ENCODE results near the gene EML6. TPM values are rescaled to one million over a fixed set of nuclear protein-coding genes. Genes with fewer than 3 reads are reported as not detected.

Gene EML6
- polyA plus RNA-seq, 1 of the 3 experiments (the other 2 are of a cell fraction), result 1.1 TPM

GRCh38 chr2:54995553-54995952 lies 272.1 kb downstream of the EML6 start:
- CTCF ChIA-PET, result interaction anchor here (1.5 kb wide), 1 partner anchor 19 kb away, joined by 3 read pairs; no protein-coding TSS in a partner anchor
- peaks cover 100% of the 10 kb centered on the region for H4K20me1 ChIP-seq (ENCODE audit: insufficient read depth)
- no peak overlapping the region; a peak in 1 of 4 replicates for H3K27ac ChIP-seq (ENCODE audit: low read depth in 2 of 2, low read length in 1 of 2)
- no peaks in the 10 kb centered on the region for H3K9me3 ChIP-seq
- 96% methylated on average over 3 of the region's 3 CpGs for WGBS (ENCODE audit: low lambda C conversion rate)
- H3K9me2 ChIP-seq, result no peaks in the 10 kb centered on the region
- no peak for TF ChIP-seq GABPA (IDR thresholded peaks at IDR 0.05; ENCODE audit: low read depth)
- TF ChIP-seq EP300 (IDR thresholded peaks at IDR 0.05; ENCODE audit: borderline replicate concordance in 1 of 2, low read depth in 1 of 2, low read length in 1 of 2), result no peak
- no peak overlapping the region for H3K9ac ChIP-seq
- peaks cover 100% of the 10 kb centered on the region for H3K79me2 ChIP-seq (ENCODE audit: insufficient read depth)
- no peak overlapping the region for H2AFZ ChIP-seq (ENCODE audit: low read depth)
- no peak overlapping the region for H3K4me2 ChIP-seq
- H3K4me3 ChIP-seq (ENCODE audit: low read depth in 2 of 2, low read length in 1 of 2), result no peak overlapping the region
- H3K27me3 ChIP-seq (ENCODE audit: insufficient read depth), result no peaks in the 10 kb centered on the region
- H3K4me1 ChIP-seq (ENCODE audit: control insufficient read depth in 1 of 2, insufficient read depth in 2 of 2, low read depth in 1 of 2, low read length in 1 of 2), result peaks cover 21 to 27% of the 10 kb centered on the region in 2 experiments; a peak in 3 of 4 replicates
- peaks cover 52% of the 10 kb centered on the region for H3F3A ChIP-seq (replicated peaks; ENCODE audit: insufficient read depth)
- no peak for DNase-seq
- POLR2A ChIA-PET, result no interaction called here
- H3K36me3 ChIP-seq (replicated peaks in 1 of 2; ENCODE audit: control insufficient read depth in 1 of 2, insufficient read depth in 2 of 2, low read length in 1 of 2), result peaks cover 7 to 22% of the 10 kb centered on the region in 2 experiments

DNA sequence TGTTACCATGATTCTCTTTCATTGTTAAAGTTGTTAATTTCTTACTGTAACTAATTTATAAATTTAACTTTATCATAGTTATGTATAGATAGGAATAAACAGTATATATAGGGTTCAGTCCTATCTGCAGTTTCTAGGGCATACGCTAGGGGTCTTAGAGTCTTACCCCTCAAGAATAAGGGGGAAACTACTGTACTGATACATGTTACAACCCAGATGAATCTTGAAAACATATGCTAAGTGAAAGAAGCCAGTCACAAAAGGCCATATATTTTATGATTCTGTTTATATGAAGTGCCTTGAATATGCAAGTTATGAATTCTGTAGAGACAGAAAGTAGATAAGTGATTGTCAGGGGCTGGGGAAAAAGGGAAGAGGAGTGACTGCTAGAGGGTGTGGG lies 274.4 kb downstream of the EML6 start:
- TF ChIP-seq YY1 (IDR thresholded peaks at IDR 0.05; ENCODE audit: low read depth) (no peak), MXI1 (IDR thresholded peaks at IDR 0.05; ENCODE audit: low read depth, low read length) (no peak), IRF3 (IDR thresholded peaks at IDR 0.05; ENCODE audit: low read depth, low read length) (no peak), RAD21 (IDR thresholded peaks at IDR 0.05; ENCODE audit: low read length) (no peak), CTCF (IDR thresholded peaks at IDR 0.05) (no peak), POLR2AphosphoS5 (IDR thresholded peaks at IDR 0.05; ENCODE audit: low read depth, low read length) (no peak), SIN3A (IDR thresholded peaks at IDR 0.05; ENCODE audit: borderline replicate concordance, low read depth, low read length) (no peak), CHD2 (IDR thresholded peaks at IDR 0.05; ENCODE audit: low read length, partially characterized antibody) (no peak)
- TF ChIP-seq, protein P1, sequence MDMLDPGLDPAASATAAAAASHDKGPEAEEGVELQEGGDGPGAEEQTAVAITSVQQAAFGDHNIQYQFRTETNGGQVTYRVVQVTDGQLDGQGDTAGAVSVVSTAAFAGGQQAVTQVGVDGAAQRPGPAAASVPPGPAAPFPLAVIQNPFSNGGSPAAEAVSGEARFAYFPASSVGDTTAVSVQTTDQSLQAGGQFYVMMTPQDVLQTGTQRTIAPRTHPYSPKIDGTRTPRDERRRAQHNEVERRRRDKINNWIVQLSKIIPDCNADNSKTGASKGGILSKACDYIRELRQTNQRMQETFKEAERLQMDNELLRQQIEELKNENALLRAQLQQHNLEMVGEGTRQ (IDR thresholded peaks at IDR 0.05; ENCODE audit: borderline replicate concordance, low read depth, low read length), result no peak
- ChIA-PET CTCF (no interaction called here), POLR2A (no interaction called here)
- no peak overlapping the region for H3K4me3 ChIP-seq (ENCODE audit: low read depth in 2 of 2, low read length in 1 of 2)
- H3K79me2 ChIP-seq (ENCODE audit: insufficient read depth), result peaks cover 100% of the 10 kb centered on the region
- peaks cover 48% of the 10 kb centered on the region for H3F3A ChIP-seq (replicated peaks; ENCODE audit: insufficient read depth)
- WGBS (ENCODE audit: low lambda C conversion rate), result 100% methylated on average over 1 of the region's 1 CpG
- H3K4me2 ChIP-seq, result peak overlapping the region; percentile 62
- H3K27me3 ChIP-seq (ENCODE audit: insufficient read depth), result no peaks in the 10 kb centered on the region
- H3K9me2 ChIP-seq, result no peaks in the 10 kb centered on the region
- H3K27ac ChIP-seq (ENCODE audit: low read depth in 2 of 2, low read length in 1 of 2), result peak overlapping the region; percentile 68; a peak in 3 of 4 replicates
- H3K9ac ChIP-seq, result no peak overlapping the region
- peaks cover 7 to 17% of the 10 kb centered on the region in 2 experiments for H3K36me3 ChIP-seq (replicated peaks in 1 of 2; ENCODE audit: control insufficient read depth in 1 of 2, insufficient read depth in 2 of 2, low read length in 1 of 2)
- no peak for DNase-seq
- H4K20me1 ChIP-seq (ENCODE audit: insufficient read depth), result peaks cover 100% of the 10 kb centered on the region
- H3K4me1 ChIP-seq (ENCODE audit: control insufficient read depth in 1 of 2, insufficient read depth in 2 of 2, low read depth in 1 of 2, low read length in 1 of 2), result peaks cover 25 to 37% of the 10 kb centered on the region in 2 experiments
- no peak overlapping the region for H2AFZ ChIP-seq (ENCODE audit: low read depth)
- H3K9me3 ChIP-seq, result no peaks in the 10 kb centered on the region

Data from SK-N-SH (cell line).